HepG2 (cell line): Measurements from ENCODE around the gene TBCE. TPM values are rescaled to one million over a fixed set of nuclear protein-coding genes. Genes with fewer than 3 reads are reported as not detected.

Experiments used
- ATAC-seq: fragments of 200-7000 bp; cut with Tn5 transposase; 3 replicates; pipeline ENCODE4 v1.9.1; 2020; ENCODE audit warnings: mild to moderate bottlenecking, moderate library complexity
- BruUV-seq: library from RNA; stranded (reverse); fragments of 400-500 nt; replicated peaks from 2 replicates; lab custom pipeline; 2021; lab: Mats Ljungman, UMichigan
- CTCF ChIA-PET: fragments of 300-600 bp; formaldehyde crosslinking; extraction: SDS; loops from one replicate; lab custom pipeline; 2021; ENCODE audit warnings: low total read pairs, inconsistent platforms, low intra/inter-chr PET ratio; lab: Yijun Ruan, JAX
- POLR2A ChIA-PET: fragments of 350-600 bp; sonication (Branson Sonifier 250); formaldehyde crosslinking; loops from one replicate; lab custom pipeline; 2020; ENCODE audit warnings: antibody characterized with exemption, inconsistent platforms; lab: Yijun Ruan, JAX
- DNase-seq: peaks from one replicate; pipeline ENCODE4 v3.0.0-alpha.2; 2015; ENCODE audit warnings: low spot score
- FAIRE-seq: peaks from 3 replicates; lab custom pipeline; 2011; peaks lifted over from hg19 to GRCh38; lab: Jason Lieb, UNC
- H2AFZ ChIP-seq: one replicate; pipeline ENCODE4 v1.6.1; 2011; ENCODE audit warnings: low read length, inconsistent platforms
- H3K27ac ChIP-seq: fragments of 300-600 bp; 3 replicates; pipeline ENCODE4 v1.8.0; 2011; ENCODE audit warnings: mixed run types, mild to moderate bottlenecking, mixed read lengths, low read length, inconsistent platforms; ENCODE audit not compliant: insufficient read depth; ENCODE audit errors: extremely low read length
- H3K27me3 ChIP-seq, 2 experiments: fragments of 200-600 bp in 1 of 2; 2 replicates in 1 of 2; 3 replicates in 1 of 2; pipeline versions ENCODE4 v1.6.0 to v1.8.0; 2011; ENCODE audit warnings: low read length in 2 of 2, mild to moderate bottlenecking in 2 of 2, moderate library complexity in 2 of 2, inconsistent platforms in 1 of 2; ENCODE audit not compliant: insufficient read depth in 2 of 2, control insufficient read depth in 1 of 2
- H3K36me3 ChIP-seq, 2 experiments: fragments of 200-600 bp in 1 of 2; replicated peaks in 1 of 2; 2 replicates in 1 of 2; 3 replicates in 1 of 2; pipeline versions ENCODE4 v1.5.1 to v1.8.0; 2011; ENCODE audit warnings: low read length in 2 of 2, inconsistent platforms in 1 of 2; ENCODE audit not compliant: insufficient read depth in 2 of 2, control insufficient read depth in 1 of 2
- H3K4me1 ChIP-seq: 2 replicates; pipeline ENCODE4 v1.5.1; 2012; ENCODE audit warnings: low read length, inconsistent platforms; ENCODE audit not compliant: insufficient read depth
- H3K4me2 ChIP-seq: 2 replicates; pipeline ENCODE4 v1.6.0; 2011; ENCODE audit warnings: low read depth, low read length, inconsistent platforms
- H3K4me3 ChIP-seq, 3 experiments: fragments of 200-600 bp in 1 of 3; sonication (generic), shearing (Covaris generic) in 1 of 3; replicated peaks in 1 of 3; 2 replicates each; pipeline ENCODE4 v1.5.1; 2011 to 2016; ENCODE audit warnings: low read length in 3 of 3, inconsistent platforms in 2 of 3, low read depth in 2 of 3, mild to moderate bottlenecking in 2 of 3, control low read depth in 1 of 3, mixed read lengths in 1 of 3; ENCODE audit not compliant: insufficient read depth in 1 of 3
- H3K79me2 ChIP-seq: one replicate; pipeline ENCODE4 v1.6.1; 2011; ENCODE audit warnings: low read length, inconsistent platforms; ENCODE audit not compliant: insufficient read depth
- H3K9ac ChIP-seq: 2 replicates; pipeline ENCODE4 v1.6.0; 2011; ENCODE audit warnings: mild to moderate bottlenecking, low read depth, low read length, inconsistent platforms; ENCODE audit not compliant: insufficient read depth
- H3K9me3 ChIP-seq: 2 replicates; pipeline ENCODE4 v1.5.1; 2012; ENCODE audit warnings: mild to moderate bottlenecking, low read length
- H4K20me1 ChIP-seq: 2 replicates; pipeline ENCODE4 v1.6.0; 2011; ENCODE audit warnings: inconsistent platforms, mild to moderate bottlenecking, low read length, moderate library complexity; ENCODE audit not compliant: insufficient read depth
- CREB1 ChIP-seq, 2 experiments: fragments of 450-650 bp in 1 of 2; IDR thresholded peaks; 2 replicates each; pipeline ENCODE4 v1.6.1; 2016 to 2017; ENCODE audit warnings: control low read depth in 1 of 2, mild to moderate bottlenecking in 1 of 2, missing compliant biosample characterization in 1 of 2, missing genetic modification characterization in 1 of 2
- FOXK1 ChIP-seq: sonication (generic); formaldehyde crosslinking; IDR thresholded peaks from 2 replicates; pipeline ENCODE4 v1.4.0; 2020; ENCODE audit warnings: low read depth, missing genetic modification reagents, borderline replicate concordance
- FOXP4 ChIP-seq: sonication (generic); formaldehyde crosslinking; IDR thresholded peaks from 2 replicates; pipeline ENCODE4 v1.4.0; 2020; ENCODE audit warnings: missing genetic modification reagents
- HNF4A ChIP-seq: sonication (generic); formaldehyde crosslinking; IDR thresholded peaks from 2 replicates; pipeline ENCODE4 v1.4.0; 2020; ENCODE audit warnings: missing genetic modification reagents
- HOXA3 ChIP-seq: sonication (generic); formaldehyde crosslinking; IDR thresholded peaks from 2 replicates; pipeline ENCODE4 v1.5.0; 2020; ENCODE audit warnings: missing genetic modification reagents
- MAFF ChIP-seq: IDR thresholded peaks from 2 replicates; pipeline ENCODE4 v1.6.1; 2011; ENCODE audit warnings: low read depth, low read length, improper control_type of control experiment
- MAX ChIP-seq: IDR thresholded peaks from 2 replicates; pipeline ENCODE4 v1.6.1; 2012; ENCODE audit warnings: inconsistent platforms
- MIER3 ChIP-seq: IDR thresholded peaks from 2 replicates; pipeline ENCODE4 v1.6.1; 2016; ENCODE audit warnings: missing compliant biosample characterization, borderline replicate concordance
- MIXL1 ChIP-seq: IDR thresholded peaks from 2 replicates; pipeline ENCODE4 v1.6.1; 2016
- NCOA5 ChIP-seq: sonication (generic); formaldehyde crosslinking; IDR thresholded peaks from 2 replicates; pipeline ENCODE4 v1.4.0; 2020; ENCODE audit warnings: missing genetic modification reagents
- NR2F6 ChIP-seq, 2 experiments: IDR thresholded peaks; 2 replicates each; pipeline ENCODE4 v1.6.1; 2016; ENCODE audit warnings: antibody characterized with exemption in 1 of 2, mild to moderate bottlenecking in 1 of 2
- PHF21A ChIP-seq: sonication (generic); formaldehyde crosslinking; IDR thresholded peaks from 2 replicates; pipeline ENCODE4 v1.5.0; 2020; ENCODE audit warnings: mild to moderate bottlenecking, missing genetic modification reagents
- SALL1 ChIP-seq: sonication (generic); formaldehyde crosslinking; IDR thresholded peaks from 2 replicates; pipeline ENCODE4 v1.8.0; 2022; ENCODE audit warnings: mild to moderate bottlenecking, missing genetic modification reagents
- SOX13 ChIP-seq, 3 experiments: fragments of 450-650 bp in 1 of 3; sonication (generic) in 1 of 3; formaldehyde crosslinking in 1 of 3; IDR thresholded peaks in 2 of 3; conservative IDR thresholded peaks in 1 of 3; 2 replicates each; pipeline versions ENCODE4 v1.5.0 to v1.6.1; 2016 to 2020; ENCODE audit warnings: antibody characterized with exemption in 1 of 3, mild to moderate bottlenecking in 1 of 3, missing compliant biosample characterization in 1 of 3, missing genetic modification reagents in 1 of 3, moderate library complexity in 1 of 3
- SP140L ChIP-seq: sonication (generic); formaldehyde crosslinking; IDR thresholded peaks from 2 replicates; pipeline ENCODE4 v1.4.0; 2020; ENCODE audit warnings: missing genetic modification reagents, borderline replicate concordance
- TBX2 ChIP-seq: sonication (generic); formaldehyde crosslinking; IDR thresholded peaks from 2 replicates; pipeline ENCODE4 v1.5.0; 2020; ENCODE audit warnings: missing genetic modification reagents, mild to moderate bottlenecking, borderline replicate concordance
- TCF7 ChIP-seq: sonication (generic); IDR thresholded peaks from 2 replicates; pipeline ENCODE4 v1.6.1; 2016; ENCODE audit warnings: antibody characterized with exemption, low read depth
- TEAD3 ChIP-seq: optimal IDR thresholded peaks from 2 replicates; pipeline ENCODE3; 2016; ENCODE audit warnings: borderline replicate concordance
- THAP11 ChIP-seq: IDR thresholded peaks from 2 replicates; pipeline ENCODE4 v1.6.1; 2016; ENCODE audit warnings: missing biosample characterization, missing genetic modification reagents
- ZMAT3 ChIP-seq: sonication (generic); formaldehyde crosslinking; conservative IDR thresholded peaks from 2 replicates; pipeline ENCODE4 v1.7.0; 2021; ENCODE audit warnings: missing genetic modification reagents
- ZNF292 ChIP-seq: sonication (generic); formaldehyde crosslinking; IDR thresholded peaks from 2 replicates; pipeline ENCODE4 v1.8.1; 2022; ENCODE audit warnings: mild to moderate bottlenecking, low read depth, missing genetic modification reagents, borderline replicate concordance
- ZNF432 ChIP-seq: sonication (generic); formaldehyde crosslinking; IDR thresholded peaks from 2 replicates; pipeline ENCODE4 v1.5.0; 2020; ENCODE audit warnings: missing genetic modification reagents, mild to moderate bottlenecking, borderline replicate concordance
- ZNF816 ChIP-seq: sonication (generic); formaldehyde crosslinking; IDR thresholded peaks from 2 replicates; pipeline ENCODE4 v1.8.0; 2022; ENCODE audit warnings: missing genetic modification reagents, mild to moderate bottlenecking, borderline replicate concordance
- WGBS: methylation state at CpG from one replicate; pipeline ENCODE4 v1.1.6; 2017; ENCODE audit warnings: low lambda C conversion rate; 5-methylcytosine and 5-hydroxymethylcytosine counted together
- in situ Hi-C: cut with HindIII; loops from 2 replicates; pipeline ENCODE4 v1.10.0; 2017; ENCODE audit warnings: low pct_unique_long_range_greater_than_20kb; ENCODE audit not compliant: extremely low pct_ligation_motif_present
- intact Hi-C: fragments of 100-400 bp; cut with micrococcal nuclease; formaldehyde crosslinking; loops from one replicate; pipeline ENCODE4 v1.10.0; 2022; ENCODE audit not compliant: unreplicated experiment
- polyA plus RNA-seq, 8 experiments: library from polyadenylated mRNA; depleted of rRNA in 3 of 8; stranded (reverse) in 7 of 8; unstranded in 1 of 8; fragments of >200 nt; fragmentation: Illumina TruSeq in 4 of 8; extraction: Trizol in 4 of 8; gene quantifications; 2 replicates each; pipeline versions ENCODE4 v1.2.1 to v1.2.3, GENCODE V29; 2011 to 2016; ENCODE audit warnings: low read depth in 4 of 8, missing spikeins in 1 of 8, mixed read lengths in 1 of 8; ENCODE audit not compliant: insufficient read depth in 1 of 8
- total RNA-seq, 5 experiments: library from RNA; depleted of rRNA; stranded (reverse); fragments of >200 nt; fragmentation: Illumina TruSeq; extraction: Trizol; gene quantifications; 2 replicates each; pipeline ENCODE4 v1.2.3, GENCODE V29; 2016; ENCODE audit warnings: low read depth in 1 of 5

TBCE gene
- total and polyA plus RNA-seq, 2 of the 13 experiments (the other 11 are each of a cell fraction or from before 2014, with no cell fraction given): 25.6 to 31.1 TPM

- Histone ChIP-seq H3K9ac (peak overlapping the region; percentile 79), H4K20me1 (no peaks in the 10 kb centered on the region), H3K4me1 (peaks cover 76% of the 10 kb centered on the region), H3K27me3 (no peaks in the 10 kb centered on the region), H3K36me3 (0 out of 5 replicates have a peak, but pooled peaks cover 0 to 2% of the 10 kb centered on the region in 2 experiments), H2AFZ (no peak overlapping the region), H3K79me2 (peaks cover 13% of the 10 kb centered on the region), H3K4me2 (peak overlapping the region; percentile 77), H3K9me3 (no peaks in the 10 kb centered on the region), H3K27ac (peak overlapping the region; percentile 99), H3K4me3 (peak overlapping the region; percentile 4 to 38 (median 29); a peak in 3 of 6 replicates)
- in situ Hi-C loops: no loop called here
- peak; percentile 60 for FAIRE-seq
- DNase-seq: peak; percentile 80
- BruUV-seq: no TSS peak
- WGBS: 4% methylated on average over 3 of the region's 3 CpGs
- ChIA-PET CTCF (no interaction called here), POLR2A (interaction anchor here (1.0 to 2.4 kb wide), 8 partner anchors 10 to 303 kb away, joined by 3 to 12 read pairs (median 6); partner anchors contain the start of genes ARID4B, GGPS1, RBM34 and TBCE)
- intact Hi-C loops: no loop called here
- ATAC-seq: peak; percentile 76
- TF ChIP-seq MAFF: peak; percentile 27; the same call in 1 of the 2 replicates
- TF ChIP-seq MIXL1 (CRISPR knock-in tag): peak; percentile 24; the same call in 1 of the 2 replicates
- TF ChIP-seq ZNF432 (CRISPR knock-in tag): no peak
- peak; percentile 65; the same call in 1 of the 2 replicates for TF ChIP-seq SALL1
- peak; percentile 62; the same call in 1 of the 2 replicates for TF ChIP-seq ZNF816
- peak; percentile 97 for TF ChIP-seq FOXP4 (CRISPR knock-in tag)
- TF ChIP-seq HNF4A (CRISPR knock-in tag): peak; percentile 55
- TF ChIP-seq ZNF292: peak; percentile 75
- TF ChIP-seq MAX: peak; percentile 28; the same call in 1 of the 2 replicates
- TF ChIP-seq NR2F6 (IDR thresholded peaks at IDR 0.05): 0 out of 2 replicates have a peak, but pooled peaks have one; percentile 36
- peak; percentile 69 for TF ChIP-seq NR2F6 (CRISPR knock-in tag; IDR thresholded peaks at IDR 0.05)
- no peak; the same call in 1 of the 2 replicates for TF ChIP-seq PHF21A (CRISPR knock-in tag)
- peak; percentile 62; the same call in 1 of the 2 replicates for TF ChIP-seq TCF7
- TF ChIP-seq ZMAT3 (CRISPR knock-in tag): peak; percentile 54; the same call in 1 of the 2 replicates
- peak; percentile 45; the same call in 1 of the 2 replicates for TF ChIP-seq FOXK1 (CRISPR knock-in tag)
- peak; percentile 67 for TF ChIP-seq TEAD3 (CRISPR knock-in tag)
- TF ChIP-seq TBX2: peak; percentile 19; the same call in 1 of the 2 replicates
- TF ChIP-seq CREB1 (IDR thresholded peaks at IDR 0.05): no peak
- TF ChIP-seq CREB1 (CRISPR knock-in tag; IDR thresholded peaks at IDR 0.05): 0 out of 2 replicates have a peak, but pooled peaks have one; percentile 51
- peak; percentile 13; the same call in 1 of the 2 replicates for TF ChIP-seq THAP11 (CRISPR knock-in tag)
- peak; percentile 25; the same call in 1 of the 2 replicates for TF ChIP-seq MIER3 (CRISPR knock-in tag)
- TF ChIP-seq SOX13 (IDR thresholded peaks at IDR 0.05): no peak
- peak in 1 of 2 experiments; percentile 64; a peak in 2 of 4 replicates for TF ChIP-seq SOX13 (CRISPR knock-in tag; conservative IDR thresholded peaks at IDR 0.05 in 1 of 2, IDR thresholded peaks at IDR 0.05 in 1 of 2)
- TF ChIP-seq NCOA5 (CRISPR knock-in tag): no peak
- peak; percentile 24; the same call in 1 of the 2 replicates for TF ChIP-seq HOXA3
- no peak for TF ChIP-seq SP140L (CRISPR knock-in tag)
Observed at GRCh38 chr1:235408503-235408960, 41.3 kb downstream of the TBCE start.
